GM23248 (cell line): ENCODE results near the gene ZDHHC14. TPM values are rescaled to one million over a fixed set of nuclear protein-coding genes. Genes with fewer than 3 reads are reported as not detected.

Source experiments
- DNase-seq: peaks from one replicate; pipeline ENCODE4 v3.0.0-alpha.2; 2015
- H2AFZ ChIP-seq: fragments of 200-600 bp; sonication (generic); 2 replicates; pipeline ENCODE4 v1.6.1; 2016; ENCODE audit warnings: antibody characterized with exemption
- H3F3A ChIP-seq: fragments of 200-600 bp; sonication (generic); 2 replicates; pipeline ENCODE4 v1.6.1; 2016; ENCODE audit warnings: mild to moderate bottlenecking, antibody characterized with exemption, mixed run types; ENCODE audit not compliant: insufficient read depth
- H3K27ac ChIP-seq: fragments of 200-600 bp; sonication (generic); 2 replicates; pipeline ENCODE4 v1.5.1; 2016; ENCODE audit warnings: mild to moderate bottlenecking
- H3K27me3 ChIP-seq: fragments of 200-600 bp; sonication (generic); replicated peaks from 2 replicates; pipeline ENCODE4 v1.6.1; 2016; ENCODE audit warnings: mild to moderate bottlenecking; ENCODE audit not compliant: insufficient read depth
- H3K36me3 ChIP-seq: fragments of 200-600 bp; sonication (generic); 2 replicates; pipeline ENCODE4 v1.6.1; 2016; ENCODE audit warnings: low read depth, mild to moderate bottlenecking
- H3K4me1 ChIP-seq: fragments of 200-600 bp; sonication (generic); 2 replicates; pipeline ENCODE4 v1.6.1; 2016; ENCODE audit warnings: mild to moderate bottlenecking; ENCODE audit not compliant: insufficient read depth
- H3K4me2 ChIP-seq: fragments of 200-600 bp; sonication (generic); one replicate; pipeline ENCODE4 v1.6.1; 2016; ENCODE audit warnings: mild to moderate bottlenecking; ENCODE audit not compliant: unreplicated experiment
- H3K4me3 ChIP-seq: fragments of 200-600 bp; sonication (generic); 2 replicates; pipeline ENCODE4 v1.5.1; 2016; ENCODE audit warnings: mild to moderate bottlenecking
- H3K79me2 ChIP-seq: fragments of 200-600 bp; sonication (generic); 2 replicates; pipeline ENCODE4 v1.6.1; 2016; ENCODE audit warnings: mild to moderate bottlenecking; ENCODE audit not compliant: insufficient read depth
- H3K9ac ChIP-seq: fragments of 200-600 bp; sonication (generic); 2 replicates; pipeline ENCODE4 v1.6.1; 2016; ENCODE audit warnings: mild to moderate bottlenecking
- H3K9me2 ChIP-seq: fragments of 200-600 bp; sonication (generic); 2 replicates; pipeline ENCODE4 v1.6.1; 2016; ENCODE audit warnings: mixed run types, mild to moderate bottlenecking, moderate library complexity; ENCODE audit not compliant: insufficient read depth
- H3K9me3 ChIP-seq: fragments of 200-600 bp; sonication (generic); one replicate; pipeline ENCODE4 v1.6.1; 2017; ENCODE audit warnings: low read depth
- H4K20me1 ChIP-seq: fragments of 200-600 bp; sonication (generic); 2 replicates; pipeline ENCODE4 v1.6.0; 2016; ENCODE audit not compliant: insufficient read depth
- EZH2 ChIP-seq: fragments of 200-600 bp; sonication (generic); IDR thresholded peaks from 2 replicates; pipeline ENCODE4 v1.6.1; 2018; ENCODE audit warnings: antibody characterized with exemption, mild to moderate bottlenecking; ENCODE audit not compliant: insufficient read depth, poor library complexity, severe bottlenecking
- EZH2phosphoT487 ChIP-seq: fragments of 200-600 bp; sonication (generic); IDR thresholded peaks from 2 replicates; pipeline ENCODE4 v1.6.1; 2018; ENCODE audit warnings: antibody characterized with exemption, moderate library complexity, mild to moderate bottlenecking, low read depth; ENCODE audit not compliant: insufficient read depth
- WGBS, 2 experiments: methylation state at CpG; one replicate each; pipeline ENCODE4 v1.1.6; 2015 to 2017; ENCODE audit warnings: low lambda C conversion rate in 2 of 2, low coverage in 1 of 2; ENCODE audit errors: missing lambda C conversion rate in 2 of 2; 5-methylcytosine and 5-hydroxymethylcytosine counted together
- in situ Hi-C: fragments of 300-500 bp; cut with MboI; formaldehyde crosslinking; loops from 2 replicates; pipeline ENCODE4 v1.15.0; 2020
- polyA plus RNA-seq: library from polyadenylated mRNA; unstranded; fragments of >200 nt; fragmentation: Nextera tagmentation; extraction: Ambion mirVana; gene quantifications from 2 replicates; pipeline ENCODE4 v1.2.1, GENCODE V29; 2016
- total RNA-seq: library from RNA; depleted of rRNA; stranded (reverse); fragments of >200 nt; shearing (Covaris generic); gene quantifications from 2 replicates; pipeline ENCODE4 v1.2.3, GENCODE V29; 2014

The ZDHHC14 gene
- total and polyA plus RNA-seq, 2 experiments from 2014 or later, result 1.4 to 4.5 TPM

DNA sequence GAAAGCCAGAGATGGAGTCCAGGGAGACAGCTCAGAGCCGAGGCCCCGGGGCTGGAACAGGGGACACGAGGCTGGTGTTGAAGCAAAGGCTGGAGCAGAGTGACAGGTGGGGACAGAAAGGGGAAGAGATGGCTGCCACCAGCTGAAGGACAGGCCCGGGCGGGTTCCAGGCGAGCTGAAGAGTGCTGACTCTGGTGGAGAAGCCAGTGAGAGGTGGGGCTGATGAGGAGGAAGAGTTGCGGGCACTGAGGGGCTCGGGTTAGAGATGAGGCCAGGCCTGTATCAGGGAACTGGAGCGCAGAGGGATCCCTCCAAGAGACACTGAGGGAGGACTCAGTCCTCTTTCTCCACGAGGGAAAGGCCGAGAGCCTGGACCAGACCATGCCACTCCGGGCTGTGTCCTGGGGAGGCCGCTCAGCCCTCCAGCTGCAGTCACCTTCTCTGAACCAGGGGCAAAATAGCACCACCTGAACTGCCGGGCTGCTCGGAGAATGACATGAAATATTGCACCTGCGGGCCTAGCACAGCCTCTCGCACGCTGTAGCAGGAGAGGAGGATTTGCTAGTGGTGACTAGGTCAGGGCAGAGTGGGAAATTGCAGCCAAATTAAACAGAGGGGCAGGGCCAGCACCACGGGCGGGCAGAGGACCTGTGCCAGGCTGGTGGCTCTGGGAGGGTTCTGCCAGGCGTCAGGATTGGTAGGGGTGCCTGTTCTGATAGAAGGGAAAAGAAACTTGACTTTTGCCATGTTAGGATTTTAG lies 175.9 kb downstream of the ZDHHC14 start:
- no peaks in the 10 kb centered on the region for H3K27me3 ChIP-seq
- H3K4me3 ChIP-seq, result no peak overlapping the region
- H3K4me2 ChIP-seq, result no peak overlapping the region
- no peaks in the 10 kb centered on the region for H3F3A ChIP-seq
- no peak for TF ChIP-seq EZH2
- TF ChIP-seq EZH2phosphoT487, result no peak
- H3K4me1 ChIP-seq, result no peaks in the 10 kb centered on the region
- no peaks in the 10 kb centered on the region for H3K79me2 ChIP-seq
- no peaks in the 10 kb centered on the region for H3K9me3 ChIP-seq
- no peaks in the 10 kb centered on the region for H4K20me1 ChIP-seq
- WGBS, 2 experiments, result 90 to 93% methylated on average over 19 to 21 of the region's 21 CpGs
- no peak overlapping the region for H3K9ac ChIP-seq
- no peak overlapping the region for H2AFZ ChIP-seq
- in situ Hi-C loops, result no loop called here
- no peak for DNase-seq
- no peaks in the 10 kb centered on the region for H3K9me2 ChIP-seq
- H3K27ac ChIP-seq, result no peak overlapping the region
- no peaks in the 10 kb centered on the region for H3K36me3 ChIP-seq

DNA sequence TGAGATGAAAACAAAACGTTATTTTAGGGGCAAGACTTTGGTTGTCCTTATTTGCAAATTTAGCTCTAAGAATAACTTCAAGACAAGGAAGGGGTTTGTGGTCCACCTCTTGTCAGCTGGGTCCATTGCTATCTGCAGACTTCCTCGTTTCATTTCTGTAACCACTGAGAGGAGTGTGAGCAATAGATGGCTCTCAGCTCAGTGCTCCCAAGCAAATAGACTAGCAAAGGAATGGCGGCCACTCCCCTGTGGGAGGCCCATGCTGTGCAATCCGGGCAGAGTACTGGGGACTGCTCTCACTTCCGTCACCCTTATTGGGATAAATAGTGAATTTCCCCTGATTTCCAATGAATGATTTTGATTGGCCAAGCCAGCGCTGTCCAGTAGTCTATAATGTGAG lies 176.6 kb downstream of the ZDHHC14 start:
- TF ChIP-seq EZH2phosphoT487, result no peak
- TF ChIP-seq EZH2, result no peak
- Histone ChIP-seq H3K4me1 (no peaks in the 10 kb centered on the region), H3K27ac (no peak overlapping the region)

DNA sequence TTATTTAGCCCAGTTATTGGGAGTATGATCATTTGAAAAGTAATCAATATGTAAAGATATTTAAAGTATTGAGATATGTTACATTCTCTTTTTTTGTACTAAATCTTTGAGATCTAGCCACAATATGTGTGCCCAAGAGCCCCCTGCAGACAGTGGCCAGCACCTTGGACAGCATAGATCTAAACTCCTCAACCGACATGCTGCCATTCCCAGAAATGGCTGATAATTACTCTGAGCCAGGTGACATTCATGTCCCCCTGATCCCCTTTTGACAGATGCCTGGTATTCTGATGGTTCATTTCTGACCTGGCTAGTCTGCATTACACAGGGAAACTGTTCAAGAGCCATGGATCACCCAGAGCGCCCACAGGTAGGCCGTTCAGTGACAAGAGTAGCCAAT lies 177.1 kb downstream of the ZDHHC14 start:
- Histone ChIP-seq H3K4me3 (no peak overlapping the region), H3K9ac (no peak overlapping the region), H4K20me1 (no peaks in the 10 kb centered on the region), H3K36me3 (no peaks in the 10 kb centered on the region), H3K4me2 (no peak overlapping the region), H2AFZ (no peak overlapping the region), H3K27me3 (no peaks in the 10 kb centered on the region), H3K9me2 (no peaks in the 10 kb centered on the region), H3K27ac (no peak overlapping the region), H3K4me1 (no peaks in the 10 kb centered on the region), H3K9me3 (no peaks in the 10 kb centered on the region), H3F3A (no peaks in the 10 kb centered on the region), H3K79me2 (no peaks in the 10 kb centered on the region)
- no peak for DNase-seq
- no peak for TF ChIP-seq EZH2phosphoT487
- no peak for TF ChIP-seq EZH2
- in situ Hi-C loops, result no loop called here
- 85 to 93% methylated on average over 3 of the region's 3 CpGs for WGBS, 2 experiments

More for the DNA sequence above, 176.6 kb downstream of the ZDHHC14 start:
- no peaks in the 10 kb centered on the region for H4K20me1 ChIP-seq
- no peaks in the 10 kb centered on the region for H3K27me3 ChIP-seq
- no peak overlapping the region for H2AFZ ChIP-seq
- no peaks in the 10 kb centered on the region for H3F3A ChIP-seq
- H3K4me2 ChIP-seq, result no peak overlapping the region
- H3K9ac ChIP-seq, result no peak overlapping the region
- H3K36me3 ChIP-seq, result no peaks in the 10 kb centered on the region
- H3K9me2 ChIP-seq, result no peaks in the 10 kb centered on the region
- no peaks in the 10 kb centered on the region for H3K9me3 ChIP-seq
- no peaks in the 10 kb centered on the region for H3K79me2 ChIP-seq
- in situ Hi-C loops, result no loop called here
- WGBS, 2 experiments, result 91 to 92% methylated on average over 6 of the region's 6 CpGs
- H3K4me3 ChIP-seq, result no peak overlapping the region
- no peak for DNase-seq

DNA sequence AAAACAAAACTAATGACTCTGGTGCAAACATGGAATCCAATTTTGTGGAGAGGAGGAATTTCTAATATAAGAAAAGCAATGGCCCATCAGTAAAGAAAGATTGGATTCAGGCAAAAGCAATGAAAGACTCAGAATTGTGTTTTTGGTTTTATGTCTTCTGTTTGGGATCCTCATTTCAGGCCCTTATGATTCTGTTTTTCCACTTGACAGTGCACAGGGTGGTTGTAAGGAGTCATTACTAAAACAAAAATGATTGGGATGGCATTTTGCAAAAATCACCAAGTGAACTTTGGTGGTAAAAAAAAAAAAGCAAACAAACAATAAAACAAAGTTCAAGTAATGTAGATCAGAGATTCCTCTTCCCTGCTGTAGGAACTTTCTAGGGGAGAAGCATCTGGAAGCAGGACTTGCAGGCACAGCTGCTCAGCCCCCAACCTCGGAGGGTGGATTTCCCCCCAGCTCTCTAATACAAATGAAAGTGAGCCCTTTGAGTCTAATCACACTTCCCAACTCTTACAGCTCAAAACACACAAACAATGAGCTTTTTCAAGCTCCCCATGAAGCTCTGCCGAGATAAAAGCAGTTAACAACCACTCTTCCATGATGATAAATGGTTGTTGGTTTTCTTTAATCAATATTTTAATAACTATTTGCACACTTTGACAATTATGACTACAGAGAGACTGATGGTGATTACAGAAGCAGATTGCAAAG lies 177.7 kb downstream of the ZDHHC14 start:
- Histone ChIP-seq H3K36me3 (no peaks in the 10 kb centered on the region), H3F3A (no peaks in the 10 kb centered on the region), H3K4me3 (no peak overlapping the region), H3K9me2 (no peaks in the 10 kb centered on the region), H3K9ac (no peak overlapping the region), H3K27me3 (no peaks in the 10 kb centered on the region), H3K4me1 (no peaks in the 10 kb centered on the region), H3K79me2 (no peaks in the 10 kb centered on the region), H4K20me1 (no peaks in the 10 kb centered on the region), H3K27ac (no peak overlapping the region), H2AFZ (no peak overlapping the region), H3K4me2 (no peak overlapping the region), H3K9me3 (no peaks in the 10 kb centered on the region)
- DNase-seq, result no peak
- 4 to 9% methylated on average over 2 of the region's 2 CpGs for WGBS, 2 experiments
- in situ Hi-C loops, result no loop called here
- no peak for TF ChIP-seq EZH2phosphoT487
- no peak for TF ChIP-seq EZH2
